ENCODE measurements around the gene SMG6.

The SMG6 gene

DNA sequence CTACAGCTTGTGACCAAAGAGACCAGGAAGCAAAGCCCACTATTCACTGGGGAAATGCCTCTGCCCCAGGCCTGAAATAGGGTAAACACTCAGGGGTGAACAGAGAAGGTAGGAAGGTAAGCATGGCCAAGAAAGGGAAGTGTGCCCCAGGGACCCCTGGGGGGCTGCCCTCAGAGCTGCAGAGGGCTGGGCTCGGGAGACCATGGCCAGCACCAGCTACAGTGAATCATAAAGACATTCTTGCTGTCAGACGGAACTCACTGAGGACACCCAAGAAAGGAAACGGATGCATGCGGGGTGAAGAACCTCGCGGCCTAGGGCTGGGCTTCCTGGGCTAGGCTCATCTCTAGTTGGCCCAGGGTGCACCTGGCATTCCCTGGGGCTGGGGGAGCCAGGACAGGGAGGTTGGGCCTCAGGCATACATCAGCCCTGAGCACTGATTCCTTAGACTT is 239.0 kb downstream of the SMG6 start:
- no peaks in the 10 kb centered on the region; the same call in 1 of the 2 replicates for H3K4me1 ChIP-seq (ENCODE audit: control insufficient read depth, insufficient read depth, low read length)
- H3K27ac ChIP-seq (ENCODE audit: extremely low read depth, low read depth, low read length) = 0 out of 2 replicates have a peak overlapping the region, but pooled peaks have one; percentile 2
- H3K36me3 ChIP-seq (ENCODE audit: control insufficient read depth in 2 of 2, insufficient read depth in 1 of 2, low read length in 2 of 2) = peaks cover 0 to 62% of the 10 kb centered on the region in 2 experiments; a peak in 1 of 3 replicates
- no peak overlapping the region for H3K4me3 ChIP-seq (ENCODE audit: low read depth, low read length)
- CTCF ChIA-PET = interaction anchor here (0.5 to 4.0 kb wide), 17 partner anchors 10 to 491 kb away, joined by 3 to 41 read pairs (median 4); partner anchors contain the start of gene HIC1
- no peaks in the 10 kb centered on the region for H3K9me3 ChIP-seq (ENCODE audit: control insufficient read depth, insufficient read depth, low read depth, low read length)
- TF ChIP-seq MEIS1 (CRISPR knock-in tag; IDR thresholded peaks at IDR 0.05; ENCODE audit: borderline replicate concordance) (no peak), HOXA7 (CRISPR knock-in tag; IDR thresholded peaks at IDR 0.05; ENCODE audit: borderline replicate concordance) (no peak), ZBTB48 (tag by site-specific recombination; IDR thresholded peaks at IDR 0.05) (no peak), ZNF10 (tag by site-specific recombination; IDR thresholded peaks at IDR 0.05) (no peak), ZNF585B (tag by site-specific recombination; IDR thresholded peaks at IDR 0.05) (no peak), ZBTB8A (tag by site-specific recombination; IDR thresholded peaks at IDR 0.05) (no peak), ZNF529 (tag by site-specific recombination; IDR thresholded peaks at IDR 0.05; ENCODE audit: insufficient replicate concordance) (no peak), IKZF3 (tag by site-specific recombination; IDR thresholded peaks at IDR 0.05) (no peak)
- TF ChIP-seq, protein P1, sequence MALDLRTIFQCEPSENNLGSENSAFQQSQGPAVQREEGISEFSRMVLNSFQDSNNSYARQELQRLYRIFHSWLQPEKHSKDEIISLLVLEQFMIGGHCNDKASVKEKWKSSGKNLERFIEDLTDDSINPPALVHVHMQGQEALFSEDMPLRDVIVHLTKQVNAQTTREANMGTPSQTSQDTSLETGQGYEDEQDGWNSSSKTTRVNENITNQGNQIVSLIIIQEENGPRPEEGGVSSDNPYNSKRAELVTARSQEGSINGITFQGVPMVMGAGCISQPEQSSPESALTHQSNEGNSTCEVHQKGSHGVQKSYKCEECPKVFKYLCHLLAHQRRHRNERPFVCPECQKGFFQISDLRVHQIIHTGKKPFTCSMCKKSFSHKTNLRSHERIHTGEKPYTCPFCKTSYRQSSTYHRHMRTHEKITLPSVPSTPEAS (tag by site-specific recombination; IDR thresholded peaks at IDR 0.05) = no peak
- POLR2A ChIA-PET = no interaction called here

DNA sequence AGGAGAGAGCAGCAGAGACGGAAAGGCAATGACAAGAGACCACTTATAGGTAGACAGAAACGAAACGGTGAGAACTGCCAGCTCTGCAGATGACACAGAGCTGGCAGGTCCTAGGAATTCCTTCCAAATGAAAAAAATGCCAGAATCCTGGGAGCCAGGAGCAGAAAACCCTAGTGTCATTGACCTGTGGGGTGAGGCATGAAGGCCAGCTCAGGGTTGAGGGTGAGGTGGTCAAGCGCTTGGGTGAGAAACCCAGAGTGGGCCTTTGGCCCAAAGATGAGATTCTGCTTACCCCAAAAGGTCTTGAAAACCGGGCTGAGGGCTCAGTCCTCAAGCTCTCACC is 239.5 kb downstream of the SMG6 start:
- TF ChIP-seq, protein P2, sequence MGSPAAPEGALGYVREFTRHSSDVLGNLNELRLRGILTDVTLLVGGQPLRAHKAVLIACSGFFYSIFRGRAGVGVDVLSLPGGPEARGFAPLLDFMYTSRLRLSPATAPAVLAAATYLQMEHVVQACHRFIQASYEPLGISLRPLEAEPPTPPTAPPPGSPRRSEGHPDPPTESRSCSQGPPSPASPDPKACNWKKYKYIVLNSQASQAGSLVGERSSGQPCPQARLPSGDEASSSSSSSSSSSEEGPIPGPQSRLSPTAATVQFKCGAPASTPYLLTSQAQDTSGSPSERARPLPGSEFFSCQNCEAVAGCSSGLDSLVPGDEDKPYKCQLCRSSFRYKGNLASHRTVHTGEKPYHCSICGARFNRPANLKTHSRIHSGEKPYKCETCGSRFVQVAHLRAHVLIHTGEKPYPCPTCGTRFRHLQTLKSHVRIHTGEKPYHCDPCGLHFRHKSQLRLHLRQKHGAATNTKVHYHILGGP (tag by site-specific recombination; IDR thresholded peaks at IDR 0.05) = no peak
- TF ChIP-seq ZNF341 (tag by site-specific recombination; IDR thresholded peaks at IDR 0.05; ENCODE audit: low read depth) = no peak
- TF ChIP-seq, protein P3, sequence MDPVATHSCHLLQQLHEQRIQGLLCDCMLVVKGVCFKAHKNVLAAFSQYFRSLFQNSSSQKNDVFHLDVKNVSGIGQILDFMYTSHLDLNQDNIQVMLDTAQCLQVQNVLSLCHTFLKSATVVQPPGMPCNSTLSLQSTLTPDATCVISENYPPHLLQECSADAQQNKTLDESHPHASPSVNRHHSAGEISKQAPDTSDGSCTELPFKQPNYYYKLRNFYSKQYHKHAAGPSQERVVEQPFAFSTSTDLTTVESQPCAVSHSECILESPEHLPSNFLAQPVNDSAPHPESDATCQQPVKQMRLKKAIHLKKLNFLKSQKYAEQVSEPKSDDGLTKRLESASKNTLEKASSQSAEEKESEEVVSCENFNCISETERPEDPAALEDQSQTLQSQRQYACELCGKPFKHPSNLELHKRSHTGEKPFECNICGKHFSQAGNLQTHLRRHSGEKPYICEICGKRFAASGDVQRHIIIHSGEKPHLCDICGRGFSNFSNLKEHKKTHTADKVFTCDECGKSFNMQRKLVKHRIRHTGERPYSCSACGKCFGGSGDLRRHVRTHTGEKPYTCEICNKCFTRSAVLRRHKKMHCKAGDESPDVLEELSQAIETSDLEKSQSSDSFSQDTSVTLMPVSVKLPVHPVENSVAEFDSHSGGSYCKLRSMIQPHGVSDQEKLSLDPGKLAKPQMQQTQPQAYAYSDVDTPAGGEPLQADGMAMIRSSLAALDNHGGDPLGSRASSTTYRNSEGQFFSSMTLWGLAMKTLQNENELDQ (tag by site-specific recombination; IDR thresholded peaks at IDR 0.05; ENCODE audit: low read depth) = no peak
- no peak for TF ChIP-seq KLF9 (tag by site-specific recombination; IDR thresholded peaks at IDR 0.05; ENCODE audit: low read depth)
- TF ChIP-seq ZNF211 (tag by site-specific recombination; IDR thresholded peaks at IDR 0.05; ENCODE audit: low read depth) = no peak
- Histone ChIP-seq H3K4me3 (ENCODE audit: low read depth, low read length) (no peak overlapping the region), H3K9me3 (ENCODE audit: control insufficient read depth, insufficient read depth, low read depth, low read length) (no peaks in the 10 kb centered on the region), H3K4me1 (ENCODE audit: control insufficient read depth, insufficient read depth, low read length) (no peaks in the 10 kb centered on the region; the same call in 1 of the 2 replicates), H3K36me3 (ENCODE audit: control insufficient read depth in 2 of 2, insufficient read depth in 1 of 2, low read length in 2 of 2) (peaks cover 0 to 60% of the 10 kb centered on the region in 2 experiments; a peak in 1 of 3 replicates), H3K27ac (ENCODE audit: extremely low read depth, low read depth, low read length) (0 out of 2 replicates have a peak overlapping the region, but pooled peaks have one; percentile 2)
- CTCF ChIA-PET = interaction anchor here (0.5 to 4.0 kb wide), 12 partner anchors 9 to 491 kb away, joined by 3 to 41 read pairs (median 4); partner anchors contain the start of gene HIC1
- POLR2A ChIA-PET = no interaction called here

DNA sequence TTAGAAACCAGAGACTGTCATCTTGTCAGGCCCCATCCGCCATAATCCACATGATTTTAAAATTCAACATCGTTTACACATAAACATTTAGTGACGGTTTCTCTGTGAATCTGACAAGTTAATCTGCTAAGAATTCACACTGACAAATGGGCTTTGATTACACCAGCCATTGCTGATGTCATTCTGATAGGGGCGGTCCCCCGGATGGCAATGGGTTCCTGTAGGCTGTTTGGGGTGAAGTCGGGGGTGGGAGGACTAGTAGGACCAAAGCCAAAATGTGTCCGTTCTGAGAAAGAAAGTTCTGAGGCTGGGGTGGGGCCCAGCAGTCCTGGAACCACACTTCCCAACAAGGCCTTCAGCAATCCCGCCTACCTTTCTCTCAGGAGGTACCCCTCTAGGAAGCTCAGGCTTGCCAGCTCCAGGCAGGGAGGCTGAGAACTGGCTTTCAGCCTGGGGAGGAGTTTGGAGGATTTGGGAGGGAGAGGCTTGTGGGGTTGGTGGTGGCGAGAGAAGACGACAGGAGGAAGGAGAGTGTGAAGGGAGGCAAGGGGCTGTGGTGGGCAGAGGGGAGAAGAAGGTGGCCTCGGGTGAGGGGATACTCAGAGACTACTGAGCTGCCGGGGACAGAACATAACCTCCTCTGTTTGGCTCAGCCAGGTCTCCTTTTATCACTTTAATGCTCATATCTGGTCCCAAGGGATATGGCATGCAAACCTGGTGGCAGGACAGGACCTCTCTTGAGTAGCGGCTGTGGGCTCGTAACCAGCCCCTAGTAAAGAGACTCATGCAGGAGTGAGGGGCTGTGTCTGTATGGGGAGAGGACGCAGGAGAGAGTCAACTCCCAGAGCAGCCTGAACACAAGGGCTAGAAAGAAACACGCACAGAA is 240.1 kb downstream of the SMG6 start:
- H3K4me3 ChIP-seq (ENCODE audit: low read depth, low read length) = no peak overlapping the region
- H3K27ac ChIP-seq (ENCODE audit: extremely low read depth, low read depth, low read length) = no peak overlapping the region
- ChIA-PET POLR2A (no interaction called here), CTCF (interaction anchor here (0.5 to 4.0 kb wide), 12 partner anchors 9 to 490 kb away, joined by 3 to 41 read pairs (median 4); partner anchors contain the start of gene HIC1)
- H3K9me3 ChIP-seq (ENCODE audit: control insufficient read depth, insufficient read depth, low read depth, low read length) = no peaks in the 10 kb centered on the region
- H3K36me3 ChIP-seq (ENCODE audit: control insufficient read depth in 2 of 2, insufficient read depth in 1 of 2, low read length in 2 of 2) = peaks cover 0 to 55% of the 10 kb centered on the region in 2 experiments; a peak in 1 of 3 replicates
- H3K4me1 ChIP-seq (ENCODE audit: control insufficient read depth, insufficient read depth, low read length) = no peaks in the 10 kb centered on the region; the same call in 1 of the 2 replicates
- no peak for TF ChIP-seq ZNF654 (tag by site-specific recombination; IDR thresholded peaks at IDR 0.05; ENCODE audit: low read depth)
- TF ChIP-seq ZNF174 (tag by site-specific recombination; IDR thresholded peaks at IDR 0.05) = no peak
- TF ChIP-seq ZFHX2 (tag by site-specific recombination; conservative IDR thresholded peaks at IDR 0.05) = peak; percentile 23; the same call in 1 of the 2 replicates
- no peak for TF ChIP-seq ZNF530 (tag by site-specific recombination; IDR thresholded peaks at IDR 0.05; ENCODE audit: low read depth)
- TF ChIP-seq, protein P4, sequence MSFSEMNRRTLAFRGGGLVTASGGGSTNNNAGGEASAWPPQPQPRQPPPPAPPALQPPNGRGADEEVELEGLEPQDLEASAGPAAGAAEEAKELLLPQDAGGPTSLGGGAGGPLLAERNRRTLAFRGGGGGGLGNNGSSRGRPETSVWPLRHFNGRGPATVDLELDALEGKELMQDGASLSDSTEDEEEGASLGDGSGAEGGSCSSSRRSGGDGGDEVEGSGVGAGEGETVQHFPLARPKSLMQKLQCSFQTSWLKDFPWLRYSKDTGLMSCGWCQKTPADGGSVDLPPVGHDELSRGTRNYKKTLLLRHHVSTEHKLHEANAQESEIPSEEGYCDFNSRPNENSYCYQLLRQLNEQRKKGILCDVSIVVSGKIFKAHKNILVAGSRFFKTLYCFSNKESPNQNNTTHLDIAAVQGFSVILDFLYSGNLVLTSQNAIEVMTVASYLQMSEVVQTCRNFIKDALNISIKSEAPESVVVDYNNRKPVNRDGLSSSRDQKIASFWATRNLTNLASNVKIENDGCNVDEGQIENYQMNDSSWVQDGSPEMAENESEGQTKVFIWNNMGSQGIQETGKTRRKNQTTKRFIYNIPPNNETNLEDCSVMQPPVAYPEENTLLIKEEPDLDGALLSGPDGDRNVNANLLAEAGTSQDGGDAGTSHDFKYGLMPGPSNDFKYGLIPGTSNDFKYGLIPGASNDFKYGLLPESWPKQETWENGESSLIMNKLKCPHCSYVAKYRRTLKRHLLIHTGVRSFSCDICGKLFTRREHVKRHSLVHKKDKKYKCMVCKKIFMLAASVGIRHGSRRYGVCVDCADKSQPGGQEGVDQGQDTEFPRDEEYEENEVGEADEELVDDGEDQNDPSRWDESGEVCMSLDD (tag by site-specific recombination; IDR thresholded peaks at IDR 0.05) = no peak
- TF ChIP-seq, protein P5, sequence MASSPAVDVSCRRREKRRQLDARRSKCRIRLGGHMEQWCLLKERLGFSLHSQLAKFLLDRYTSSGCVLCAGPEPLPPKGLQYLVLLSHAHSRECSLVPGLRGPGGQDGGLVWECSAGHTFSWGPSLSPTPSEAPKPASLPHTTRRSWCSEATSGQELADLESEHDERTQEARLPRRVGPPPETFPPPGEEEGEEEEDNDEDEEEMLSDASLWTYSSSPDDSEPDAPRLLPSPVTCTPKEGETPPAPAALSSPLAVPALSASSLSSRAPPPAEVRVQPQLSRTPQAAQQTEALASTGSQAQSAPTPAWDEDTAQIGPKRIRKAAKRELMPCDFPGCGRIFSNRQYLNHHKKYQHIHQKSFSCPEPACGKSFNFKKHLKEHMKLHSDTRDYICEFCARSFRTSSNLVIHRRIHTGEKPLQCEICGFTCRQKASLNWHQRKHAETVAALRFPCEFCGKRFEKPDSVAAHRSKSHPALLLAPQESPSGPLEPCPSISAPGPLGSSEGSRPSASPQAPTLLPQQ (tag by site-specific recombination; IDR thresholded peaks at IDR 0.05) = 0 out of 2 replicates have a peak, but pooled peaks have one; percentile 40
